Sigmoid colon (tissue), 7 donors: ENCODE results near the gene ADAM33. TPM values are rescaled to one million over a fixed set of nuclear protein-coding genes. Genes with fewer than 3 reads are reported as not detected.

Source experiments
- DNase-seq: peaks from one replicate; pipeline ENCODE4 v3.0.0-alpha.2; 2019
- H3K27ac ChIP-seq, 4 donors: fragments of 200-600 bp; sonication (generic); one replicate each; pipeline ENCODE4 v1.5.1; 2016 to 2019; ENCODE audit warnings: mild to moderate bottlenecking in 1 of 4
- H3K27me3 ChIP-seq, 3 donors: fragments of 200-600 bp; sonication (generic); one replicate each; pipeline ENCODE4 v1.5.1; 2019; ENCODE audit warnings: mild to moderate bottlenecking in 1 of 3
- H3K36me3 ChIP-seq, 4 donors: fragments of 200-600 bp; sonication (generic); one replicate each; pipeline ENCODE4 v1.5.1; 2016 to 2019
- H3K4me1 ChIP-seq, 4 donors: fragments of 200-600 bp; sonication (generic); one replicate each; pipeline ENCODE4 v1.5.1; 2017 to 2019
- H3K4me3 ChIP-seq, 4 donors: fragments of 200-600 bp; sonication (generic); one replicate each; pipeline ENCODE4 v1.5.1; 2017 to 2019; ENCODE audit warnings: mild to moderate bottlenecking in 2 of 4, moderate library complexity in 1 of 4
- H3K9me3 ChIP-seq, 4 donors: fragments of 200-600 bp in 3 of 4; sonication (generic) in 3 of 4; one replicate each; pipeline versions ENCODE4 v1.5.1 to v1.6.1; 2013 to 2019
- EP300 ChIP-seq, 4 donors: sonication (generic); formaldehyde crosslinking; IDR thresholded peaks; one replicate each; pipeline ENCODE4 v1.6.1; 2017; ENCODE audit warnings: antibody characterized with exemption in 4 of 4
- POLR2A ChIP-seq, 2 donors: fragments of 450-650 bp; IDR thresholded peaks; one replicate each; pipeline ENCODE4 v1.6.1; 2016; ENCODE audit warnings: antibody characterized with exemption in 2 of 2, mild to moderate bottlenecking in 2 of 2, moderate library complexity in 2 of 2
- POLR2AphosphoS5 ChIP-seq, 4 donors: sonication (generic); formaldehyde crosslinking; IDR thresholded peaks; one replicate each; pipeline ENCODE4 v1.6.1; 2017; ENCODE audit warnings: antibody characterized with exemption in 4 of 4
- WGBS, 2 donors: extraction: QIAGEN DNeasy Blood & Tissue Kit; methylation state at CpG; one replicate each; pipeline ENCODE4 v1.1.7; 2013; 5-methylcytosine and 5-hydroxymethylcytosine counted together
- intact Hi-C: fragments of 100-400 bp; cut with DNase I; formaldehyde crosslinking; loops from one replicate; pipeline ENCODE4 v1.15.1; 2023
- polyA plus RNA-seq, 3 donors: library from polyadenylated mRNA; stranded (reverse); fragments of 200-250 nt; gene quantifications; one replicate each; pipeline ENCODE4 v1.2.3, GENCODE V29; 2013
- total RNA-seq, 4 donors: library from RNA; depleted of rRNA; stranded (reverse); fragments of >200 nt; gene quantifications; one replicate each; pipeline ENCODE4 v1.1.0, GENCODE V29; 2016
- TF ChIP-seq, protein P1 (sequence below), 4 experiments: fragments of 450-650 bp in 3 of 4; fragments of 200-600 bp in 1 of 4; IDR thresholded peaks; one replicate each; pipeline ENCODE4 v1.5.1; 2016 to 2019; ENCODE audit warnings: antibody characterized with exemption in 4 of 4, mild to moderate bottlenecking in 3 of 4, moderate library complexity in 2 of 4
- donor health status: healthy with polysubstance abuse.
- donor health status: Bipolar disorder and iron deficiency.
- donor health status: healthy.

The ADAM33 gene
- total and polyA plus RNA-seq, 7 donors: 0.69 to 484 (median 49.9) TPM

DNA sequence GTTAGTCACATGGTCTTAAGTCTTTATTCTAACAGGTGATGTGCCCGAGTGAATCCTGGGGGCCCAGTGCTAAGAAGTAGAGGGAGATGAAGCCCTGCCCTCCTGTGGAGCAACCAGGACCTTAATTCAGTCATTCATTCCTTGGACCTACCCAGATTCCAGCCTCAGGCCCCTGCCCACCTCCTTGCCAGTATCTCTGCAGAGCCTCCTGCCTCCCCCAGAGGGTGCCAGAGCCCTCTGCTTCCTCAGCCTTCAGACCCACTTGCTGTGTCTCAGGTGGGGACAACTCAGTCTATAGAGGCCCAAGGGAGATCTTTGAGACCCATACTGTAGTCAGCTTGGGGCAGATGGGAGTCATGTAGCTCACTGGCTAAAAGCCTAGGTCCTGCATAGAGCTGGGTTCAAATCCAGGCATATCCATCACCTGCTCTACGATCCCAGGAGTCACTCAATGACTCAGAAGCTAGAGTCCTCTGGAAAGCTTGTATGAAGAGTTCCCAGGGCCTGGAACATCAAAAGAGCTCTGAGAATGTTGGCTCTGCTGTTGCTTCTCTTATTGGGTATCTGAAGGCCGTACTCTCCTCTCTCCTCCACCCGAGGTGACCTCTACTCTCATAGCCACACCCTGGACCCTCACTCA, 34.5 kb upstream of the ADAM33 start:
- Histone ChIP-seq H3K9me3 (no peaks in the 10 kb centered on the region), H3K27ac (no peak overlapping the region), H3K4me1 (peaks cover 0 to under 1% (median 0%) of the 10 kb centered on the region in 4 donors), H3K27me3 (no peaks in the 10 kb centered on the region), H3K36me3 (no peaks in the 10 kb centered on the region), H3K4me3 (no peak overlapping the region)
- TF ChIP-seq POLR2A (IDR thresholded peaks at IDR 0.05): no peak
- TF ChIP-seq POLR2AphosphoS5 (IDR thresholded peaks at IDR 0.05): no peak
- no peak for TF ChIP-seq EP300 (IDR thresholded peaks at IDR 0.05)
- TF ChIP-seq, protein P1, sequence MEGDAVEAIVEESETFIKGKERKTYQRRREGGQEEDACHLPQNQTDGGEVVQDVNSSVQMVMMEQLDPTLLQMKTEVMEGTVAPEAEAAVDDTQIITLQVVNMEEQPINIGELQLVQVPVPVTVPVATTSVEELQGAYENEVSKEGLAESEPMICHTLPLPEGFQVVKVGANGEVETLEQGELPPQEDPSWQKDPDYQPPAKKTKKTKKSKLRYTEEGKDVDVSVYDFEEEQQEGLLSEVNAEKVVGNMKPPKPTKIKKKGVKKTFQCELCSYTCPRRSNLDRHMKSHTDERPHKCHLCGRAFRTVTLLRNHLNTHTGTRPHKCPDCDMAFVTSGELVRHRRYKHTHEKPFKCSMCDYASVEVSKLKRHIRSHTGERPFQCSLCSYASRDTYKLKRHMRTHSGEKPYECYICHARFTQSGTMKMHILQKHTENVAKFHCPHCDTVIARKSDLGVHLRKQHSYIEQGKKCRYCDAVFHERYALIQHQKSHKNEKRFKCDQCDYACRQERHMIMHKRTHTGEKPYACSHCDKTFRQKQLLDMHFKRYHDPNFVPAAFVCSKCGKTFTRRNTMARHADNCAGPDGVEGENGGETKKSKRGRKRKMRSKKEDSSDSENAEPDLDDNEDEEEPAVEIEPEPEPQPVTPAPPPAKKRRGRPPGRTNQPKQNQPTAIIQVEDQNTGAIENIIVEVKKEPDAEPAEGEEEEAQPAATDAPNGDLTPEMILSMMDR (IDR thresholded peaks at IDR 0.05): peak; percentile 28 to 71 (median 40)
- WGBS, 2 donors: 55 to 65% methylated on average over 4 of the region's 4 CpGs
- intact Hi-C loops: loop anchor here (5.0 to 10.0 kb wide), 2 partner anchors 66 to 152 kb away; partner anchors contain the start of gene SPEF1
- peak; percentile 73 for DNase-seq

DNA sequence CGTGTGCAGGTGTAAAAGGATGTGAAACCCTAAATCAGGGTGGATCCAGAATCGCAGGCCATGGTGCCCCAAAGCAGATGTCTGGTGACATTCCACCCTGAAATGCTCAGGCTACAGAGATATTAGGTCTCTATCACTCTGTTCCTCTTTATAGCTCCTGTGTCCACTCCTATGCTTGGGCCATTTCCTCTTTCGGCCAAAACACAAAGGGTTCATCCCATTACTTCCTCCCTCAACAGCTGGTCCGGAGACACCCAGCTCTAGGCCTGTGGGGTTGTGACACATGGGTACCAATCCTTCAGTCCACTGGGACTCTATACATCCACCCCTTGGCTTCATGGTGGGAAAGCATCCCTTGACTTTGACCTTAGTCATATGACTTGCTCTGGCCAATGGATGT, 32.3 kb upstream of the ADAM33 start:
- H3K9me3 ChIP-seq: no peaks in the 10 kb centered on the region
- no peak for TF ChIP-seq POLR2A (IDR thresholded peaks at IDR 0.05)
- TF ChIP-seq, protein P1 (IDR thresholded peaks at IDR 0.05): no peak
- no peak for TF ChIP-seq EP300 (IDR thresholded peaks at IDR 0.05)
- TF ChIP-seq POLR2AphosphoS5 (IDR thresholded peaks at IDR 0.05): peak in 1 of 4 donors; percentile 14
- H3K27me3 ChIP-seq: no peaks in the 10 kb centered on the region
- no peak for DNase-seq
- intact Hi-C loops: loop anchor here (10.0 kb wide), 1 partner anchor 149 kb away; no protein-coding TSS in a partner anchor
- no peaks in the 10 kb centered on the region for H3K36me3 ChIP-seq
- H3K4me1 ChIP-seq: peaks cover 0 to 12% (median 10%) of the 10 kb centered on the region in 4 donors
- H3K4me3 ChIP-seq: no peak overlapping the region
- no peak overlapping the region for H3K27ac ChIP-seq
- 80 to 86% methylated on average over 4 of the region's 4 CpGs for WGBS, 2 donors

DNA sequence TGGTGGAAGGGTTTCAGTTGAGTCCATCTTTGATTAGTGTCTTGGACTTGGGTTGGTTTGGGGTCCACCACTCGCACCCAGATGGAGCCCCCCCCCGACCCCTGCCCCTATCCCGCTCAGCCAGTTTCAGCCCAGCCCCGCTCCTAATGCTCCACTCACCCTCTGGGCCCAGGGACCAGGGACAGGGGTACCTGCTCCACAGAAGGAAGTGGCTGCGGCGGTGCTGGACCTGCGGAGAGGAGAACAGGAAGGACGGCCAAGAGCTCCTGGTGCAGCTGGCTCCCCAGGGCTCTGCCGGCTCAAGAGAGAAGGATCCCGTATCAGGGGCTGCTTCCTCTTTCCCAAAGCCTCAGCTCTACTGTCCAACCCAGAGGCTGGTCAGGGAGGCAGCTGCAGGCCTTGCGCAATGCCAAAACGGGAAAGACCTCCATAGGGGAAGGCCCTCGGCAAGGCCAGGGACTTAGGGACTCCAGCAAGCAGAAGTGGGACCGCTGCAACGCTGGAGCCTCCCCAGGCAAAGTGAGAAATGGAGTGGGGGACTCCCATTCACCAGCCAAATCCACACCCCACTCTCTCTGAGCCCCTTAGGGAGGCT, 30.6 kb upstream of the ADAM33 start, which contains the start of gene SIGLEC1:
Gene SIGLEC1, minus strand, starts transcription at position 322 of the 595 bp plus-strand sequence. CDS start 5,472 bp downstream, outside the sequence.
- Histone ChIP-seq H3K27me3 (no peaks in the 10 kb centered on the region), H3K4me3 (peak within 1 kb of the TSS in 2 of 4 donors; percentile 14 to 32), H3K9me3 (no peaks in the 10 kb centered on the region), H3K27ac (no peak within 1 kb of the TSS), H3K36me3 (no peaks in the 10 kb centered on the region), H3K4me1 (peaks cover 0 to 12% (median 10%) of the 10 kb centered on the region in 4 donors)
- 68 to 81% methylated on average over 15 of the region's 15 CpGs for WGBS, 2 donors
- intact Hi-C loops: loop anchor here (10.0 kb wide), 1 partner anchor 148 kb away; no protein-coding TSS in a partner anchor
- TF ChIP-seq POLR2AphosphoS5 (IDR thresholded peaks at IDR 0.05) (peak in 1 of 4 donors; percentile 15), EP300 (IDR thresholded peaks at IDR 0.05) (no peak)
- peak; percentile 89 for DNase-seq

DNA sequence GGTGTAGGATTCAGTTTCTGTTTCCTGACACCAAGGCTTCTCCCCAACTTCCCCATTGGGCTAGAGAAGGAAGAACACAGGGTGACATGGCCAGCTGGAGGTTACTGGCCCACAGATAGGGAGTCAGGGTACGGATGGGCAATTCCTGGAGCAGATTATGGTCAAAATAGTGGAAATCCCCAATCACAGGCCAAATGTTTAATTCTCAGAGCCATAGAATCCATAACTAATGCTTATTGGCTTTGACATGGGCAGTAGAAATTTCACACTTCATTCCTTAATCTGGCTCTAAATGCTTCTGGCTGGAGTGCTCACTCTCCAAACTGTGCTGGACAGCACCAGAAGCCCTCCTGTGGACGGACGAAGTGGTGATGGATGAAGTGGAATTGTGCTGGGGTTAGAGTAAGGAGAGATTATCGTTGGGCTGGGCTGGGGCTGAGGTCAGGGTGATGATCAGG, 29.7 kb upstream of the ADAM33 start:
- Histone ChIP-seq H3K4me3 (peak overlapping the region in 2 of 4 donors; percentile 14 to 32), H3K9me3 (no peaks in the 10 kb centered on the region), H3K27ac (no peak overlapping the region), H3K27me3 (no peaks in the 10 kb centered on the region), H3K36me3 (no peaks in the 10 kb centered on the region), H3K4me1 (peaks cover 0 to 12% (median 10%) of the 10 kb centered on the region in 4 donors)
- DNase-seq: no peak
- 77 to 81% methylated on average over 4 of the region's 4 CpGs for WGBS, 2 donors
- TF ChIP-seq POLR2AphosphoS5 (IDR thresholded peaks at IDR 0.05) (no peak), POLR2A (IDR thresholded peaks at IDR 0.05) (no peak), EP300 (IDR thresholded peaks at IDR 0.05) (no peak)
- TF ChIP-seq, protein P1 (IDR thresholded peaks at IDR 0.05): no peak
- intact Hi-C loops: loop anchor here (1.0 to 10.0 kb wide), 2 partner anchors 35 to 147 kb away; no protein-coding TSS in a partner anchor
